CD4-positive, alpha-beta T cell (primary cell): ENCODE measurements around the gene HSD11B2. TPM values are rescaled to one million over a fixed set of nuclear protein-coding genes. Genes with fewer than 3 reads are reported as not detected.

Experiments used
- ATAC-seq: fragments of 200-7000 bp; cut with Tn5 transposase; one replicate; pipeline ENCODE4 v1.10.0; 2022; ENCODE audit warnings: mild to moderate bottlenecking; ENCODE audit not compliant: poor library complexity
- CTCF ChIA-PET: fragments of 350-600 bp; sonication (Branson Sonifier 250); formaldehyde crosslinking; loops from one replicate; lab custom pipeline; 2021; ENCODE audit warnings: antibody characterized with exemption, inconsistent platforms; lab: Charles Lee
- POLR2A ChIA-PET: fragments of 350-600 bp; sonication (Branson Sonifier 250); formaldehyde crosslinking; loops from one replicate; lab custom pipeline; 2021; ENCODE audit warnings: antibody characterized with exemption, inconsistent platforms; lab: Charles Lee
- DNase-seq, 14 experiments: peaks; one replicate each; pipeline ENCODE4 v3.0.0-alpha.2; 2013 to 2020; ENCODE audit warnings: mixed read lengths in 2 of 14
- H3K27ac ChIP-seq, 2 donors: one replicate each; pipeline versions ENCODE4 v1.5.1 to v1.7.0; 2013; ENCODE audit warnings: low read length in 2 of 2, low read depth in 1 of 2, mild to moderate bottlenecking in 1 of 2
- H3K27me3 ChIP-seq, 2 experiments: 1 replicate in 1 of 2; 2 replicates in 1 of 2; pipeline versions ENCODE4 v1.6.1 to v1.7.0; 2013; ENCODE audit warnings: low read length in 2 of 2, control low read depth in 1 of 2, mild to moderate bottlenecking in 1 of 2, moderate library complexity in 1 of 2; ENCODE audit not compliant: insufficient read depth in 2 of 2, control insufficient read depth in 1 of 2
- H3K36me3 ChIP-seq: one replicate; pipeline ENCODE4 v1.6.1; 2013; ENCODE audit warnings: low read length, control low read depth; ENCODE audit not compliant: insufficient read depth
- H3K4me1 ChIP-seq: one replicate; pipeline ENCODE4 v1.6.1; 2013; ENCODE audit warnings: low read length, control low read depth; ENCODE audit not compliant: insufficient read depth
- H3K4me3 ChIP-seq: one replicate; pipeline ENCODE4 v1.5.1; 2013; ENCODE audit warnings: mild to moderate bottlenecking, low read length, moderate library complexity
- H3K9me3 ChIP-seq, 2 experiments: 1 replicate in 1 of 2; 2 replicates in 1 of 2; pipeline versions ENCODE4 v1.6.1 to v1.7.0; 2013; ENCODE audit warnings: low read length in 2 of 2, mild to moderate bottlenecking in 2 of 2, control low read depth in 1 of 2, moderate library complexity in 1 of 2; ENCODE audit not compliant: control insufficient read depth in 1 of 2, insufficient read depth in 1 of 2
- H3K27ac Mint-ChIP-seq: one replicate; pipeline ENCODE4 v1.8.0; 2020; ENCODE audit warnings: mixed read lengths
- H3K27me3 Mint-ChIP-seq: one replicate; pipeline ENCODE4 v1.8.0; 2021; ENCODE audit warnings: mixed read lengths
- H3K36me3 Mint-ChIP-seq: one replicate; pipeline ENCODE4 v1.8.0; 2021; ENCODE audit warnings: low read depth, mixed read lengths
- H3K4me1 Mint-ChIP-seq: one replicate; pipeline ENCODE4 v1.8.0; 2021; ENCODE audit warnings: low read depth, mixed read lengths
- H3K4me3 Mint-ChIP-seq: one replicate; pipeline ENCODE4 v1.8.0; 2020; ENCODE audit warnings: mild to moderate bottlenecking, mixed read lengths
- H3K9me3 Mint-ChIP-seq: one replicate; pipeline ENCODE4 v1.8.0; 2020; ENCODE audit warnings: mixed read lengths
- intact Hi-C, 2 experiments: fragments of 100-400 bp; cut with DNase I in 1 of 2; cut with micrococcal nuclease in 1 of 2; formaldehyde crosslinking; loops; one replicate each; pipeline versions ENCODE4 v1.15.1 to v1.9.0; 2023 to 2025; cut with DNase I, micrococcal nuclease
- total RNA-seq, 174 experiments: library from RNA in 2 of 174; stranded (reverse) in 2 of 174; gene quantifications; one replicate each; pipeline ENCODE4 v1.2.3 and lab custom pipeline; 2021 to 2026
- TF ChIP-seq, protein P1 (sequence below): fragments of 200-600 bp; IDR thresholded peaks from one replicate; pipeline ENCODE4 v1.8.0; 2022; ENCODE audit warnings: antibody characterized with exemption, mild to moderate bottlenecking

Gene HSD11B2
- total RNA-seq, 2 experiments from 2014 or later, result not detected

DNA sequence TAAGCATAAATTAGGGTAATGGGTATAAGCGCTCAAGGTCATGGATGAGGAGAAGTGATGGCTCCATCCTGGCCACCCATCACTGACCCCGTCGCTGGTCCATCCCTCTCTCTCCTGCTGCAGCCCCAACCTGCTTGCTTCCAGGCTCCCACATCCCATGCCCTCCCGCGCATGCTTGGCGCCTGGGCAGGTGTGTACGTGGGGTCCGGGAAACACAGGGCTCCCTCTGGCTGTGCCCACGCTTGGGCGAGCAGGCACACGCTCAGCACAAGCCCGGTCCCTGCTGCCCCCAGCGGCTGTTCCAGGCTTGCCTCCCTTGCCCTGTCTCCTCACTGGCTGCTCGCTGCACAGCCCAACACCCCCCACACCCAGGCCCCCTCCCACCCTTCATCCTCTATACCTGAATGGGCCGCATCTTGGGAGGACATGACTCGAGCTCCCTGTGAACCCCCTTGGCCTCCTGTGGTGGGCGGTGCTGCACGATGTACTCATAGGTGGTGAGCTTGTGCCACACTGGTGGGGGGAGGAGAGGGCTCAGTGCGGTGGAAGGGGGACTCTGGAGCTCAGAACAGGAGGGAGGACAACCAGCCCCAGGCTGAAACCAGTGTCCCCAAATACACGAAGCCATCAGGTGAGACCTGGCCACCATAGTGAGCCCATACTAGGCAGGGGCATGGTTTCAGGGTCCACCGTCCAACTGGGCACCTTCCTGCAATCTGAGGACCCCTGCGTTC lies 32.9 kb upstream of the HSD11B2 start:
- ChIA-PET POLR2A (no interaction called here), CTCF (no interaction called here)
- Mint-ChIP-seq H3K9me3 (no peaks in the 10 kb centered on the region), H3K27ac (no peak overlapping the region), H3K4me3 (no peak overlapping the region), H3K27me3 (peaks cover 32% of the 10 kb centered on the region), H3K36me3 (no peaks in the 10 kb centered on the region), H3K4me1 (peaks cover 8% of the 10 kb centered on the region)
- Histone ChIP-seq H3K9me3 (peaks cover 0 to 15% of the 10 kb centered on the region in 2 experiments), H3K4me3 (no peak overlapping the region), H3K36me3 (no peaks in the 10 kb centered on the region), H3K27me3 (peaks cover 33 to 37% of the 10 kb centered on the region in 2 experiments), H3K4me1 (peaks cover 28% of the 10 kb centered on the region), H3K27ac (no peak overlapping the region)
- no peak for ATAC-seq
- DNase-seq, result no peak
- intact Hi-C loops, result loop anchor here (5.0 to 10.0 kb wide), 3 partner anchors 121 to 421 kb away; partner anchors contain the start of gene PLEKHG4 (in 1 of the 2)
- TF ChIP-seq, protein P1, sequence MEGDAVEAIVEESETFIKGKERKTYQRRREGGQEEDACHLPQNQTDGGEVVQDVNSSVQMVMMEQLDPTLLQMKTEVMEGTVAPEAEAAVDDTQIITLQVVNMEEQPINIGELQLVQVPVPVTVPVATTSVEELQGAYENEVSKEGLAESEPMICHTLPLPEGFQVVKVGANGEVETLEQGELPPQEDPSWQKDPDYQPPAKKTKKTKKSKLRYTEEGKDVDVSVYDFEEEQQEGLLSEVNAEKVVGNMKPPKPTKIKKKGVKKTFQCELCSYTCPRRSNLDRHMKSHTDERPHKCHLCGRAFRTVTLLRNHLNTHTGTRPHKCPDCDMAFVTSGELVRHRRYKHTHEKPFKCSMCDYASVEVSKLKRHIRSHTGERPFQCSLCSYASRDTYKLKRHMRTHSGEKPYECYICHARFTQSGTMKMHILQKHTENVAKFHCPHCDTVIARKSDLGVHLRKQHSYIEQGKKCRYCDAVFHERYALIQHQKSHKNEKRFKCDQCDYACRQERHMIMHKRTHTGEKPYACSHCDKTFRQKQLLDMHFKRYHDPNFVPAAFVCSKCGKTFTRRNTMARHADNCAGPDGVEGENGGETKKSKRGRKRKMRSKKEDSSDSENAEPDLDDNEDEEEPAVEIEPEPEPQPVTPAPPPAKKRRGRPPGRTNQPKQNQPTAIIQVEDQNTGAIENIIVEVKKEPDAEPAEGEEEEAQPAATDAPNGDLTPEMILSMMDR, result no peak

DNA sequence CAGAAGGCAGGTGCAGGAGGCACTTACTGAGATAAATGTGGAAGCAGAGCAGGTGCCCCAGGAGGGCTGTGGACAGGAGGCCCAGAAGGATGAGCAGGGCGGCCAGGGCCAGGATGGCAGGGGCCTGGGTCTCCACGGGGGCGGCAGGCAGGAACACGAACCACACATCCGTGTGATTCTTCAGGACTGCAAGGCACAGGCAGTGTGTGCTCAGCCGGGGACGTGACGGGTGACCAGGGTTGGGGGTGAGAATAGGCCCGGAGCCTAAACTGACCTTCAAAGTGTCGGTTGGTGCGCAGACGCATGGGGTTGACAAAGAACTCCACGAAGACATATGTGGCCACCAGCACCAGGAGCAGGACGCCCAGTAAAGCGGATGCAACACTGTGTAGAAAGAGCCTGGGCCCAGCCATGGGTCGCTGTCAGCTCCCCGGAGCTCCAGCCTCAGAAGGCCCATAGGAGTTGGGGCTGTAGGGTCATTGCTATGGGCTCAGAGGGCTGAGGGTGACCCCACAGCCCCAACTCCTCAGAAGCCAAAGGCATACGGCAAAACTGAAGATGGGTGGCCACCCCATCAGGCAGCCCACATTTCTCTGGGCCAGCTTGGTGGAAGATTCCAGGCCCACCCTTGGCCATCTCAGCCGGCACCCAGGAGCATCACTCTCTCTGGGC lies 32.2 kb upstream of the HSD11B2 start:
- TF ChIP-seq, protein P1, result no peak
- Mint-ChIP-seq H3K36me3 (no peaks in the 10 kb centered on the region), H3K9me3 (no peaks in the 10 kb centered on the region), H3K4me1 (peaks cover 7% of the 10 kb centered on the region), H3K27ac (no peak overlapping the region), H3K27me3 (peaks cover 33% of the 10 kb centered on the region), H3K4me3 (no peak overlapping the region)
- intact Hi-C loops, result loop anchor here (5.0 to 10.0 kb wide), 3 partner anchors 121 to 421 kb away; partner anchors contain the start of gene PLEKHG4 (in 1 of the 2)
- Histone ChIP-seq H3K27me3 (peaks cover 28 to 30% of the 10 kb centered on the region in 2 experiments), H3K4me3 (no peak overlapping the region), H3K36me3 (no peaks in the 10 kb centered on the region), H3K4me1 (peaks cover 21% of the 10 kb centered on the region), H3K27ac (no peak overlapping the region), H3K9me3 (peaks cover 0 to 13% of the 10 kb centered on the region in 2 experiments)
- DNase-seq (no peak), ATAC-seq (no peak)
- ChIA-PET CTCF (no interaction called here), POLR2A (no interaction called here)

DNA sequence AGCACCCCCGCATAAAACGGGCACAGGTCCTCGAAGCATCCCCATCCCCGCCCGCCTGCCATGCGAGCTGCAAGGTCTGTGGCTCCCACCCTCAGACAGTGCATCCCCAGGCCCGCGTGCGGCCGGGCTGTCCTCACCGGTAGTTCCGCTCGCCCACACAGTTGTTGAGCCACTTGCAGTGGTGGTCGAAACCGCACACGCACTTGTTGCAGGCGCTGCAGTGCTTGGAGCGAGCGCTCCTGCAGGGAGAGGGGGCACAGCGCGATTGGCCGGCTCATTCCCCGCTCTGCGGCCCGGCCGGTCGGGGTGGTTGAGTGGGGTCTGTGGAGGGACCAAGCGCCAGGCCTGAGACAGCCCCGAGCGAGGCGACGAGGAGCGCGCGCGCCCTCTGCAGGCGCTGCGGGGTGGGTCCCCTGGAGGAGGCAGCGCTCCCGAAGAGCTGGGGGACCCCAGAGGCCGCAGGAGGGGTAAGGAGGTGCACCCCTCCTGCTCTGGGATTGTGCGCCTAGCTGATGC lies 31.6 kb upstream of the HSD11B2 start:
- ATAC-seq, result peak; percentile 70
- intact Hi-C loops, result loop anchor here (5.0 to 10.0 kb wide), 3 partner anchors 122 to 422 kb away; partner anchors contain the start of gene PLEKHG4 (in 1 of the 2)

More for the DNA sequence above, 31.6 kb upstream of the HSD11B2 start:
- TF ChIP-seq, protein P1, result peak; percentile 57
- no peaks in the 10 kb centered on the region for H3K36me3 Mint-ChIP-seq
- Histone ChIP-seq H3K4me1 (peaks cover 15% of the 10 kb centered on the region), H3K27me3 (peaks cover 22 to 24% of the 10 kb centered on the region in 2 experiments), H3K4me3 (no peak overlapping the region), H3K36me3 (no peaks in the 10 kb centered on the region), H3K27ac (no peak overlapping the region), H3K9me3 (peaks cover 0 to 7% of the 10 kb centered on the region in 2 experiments)
- ChIA-PET CTCF (interaction anchor here (0.7 to 0.8 kb wide), 4 partner anchors 13 to 52 kb away, joined by 3 read pairs; partner anchors contain the start of gene ZDHHC1), POLR2A (no interaction called here)
- no peak overlapping the region for H3K27ac Mint-ChIP-seq
- H3K9me3 Mint-ChIP-seq, result no peaks in the 10 kb centered on the region
- H3K27me3 Mint-ChIP-seq, result peaks cover 27% of the 10 kb centered on the region
- H3K4me3 Mint-ChIP-seq, result no peak overlapping the region
- DNase-seq, result peak in 10 of 14 experiments; percentile 22 to 68 (median 30)
- H3K4me1 Mint-ChIP-seq, result peaks cover 1% of the 10 kb centered on the region
